Measurements from ENCODE around the gene EPHA3.

The EPHA3 gene

GRCh38 chr3:89362496-89362895 lies 255.1 kb downstream of the EPHA3 start:
- DNase-seq (ENCODE audit: low spot score), result no peak

- no peak for DNase-seq (ENCODE audit: low spot score)
Observed at GRCh38 chr3:89363171-89363570, 255.8 kb downstream of the EPHA3 start.

GRCh38 chr3:89364314-89364713 lies 256.9 kb downstream of the EPHA3 start:
- no peak for DNase-seq (ENCODE audit: low spot score)

GRCh38 chr3:89367166-89367565 lies 259.7 kb downstream of the EPHA3 start:
- no peak for DNase-seq (ENCODE audit: low spot score)

GRCh38 chr3:89368846-89369245 lies 261.4 kb downstream of the EPHA3 start:
- DNase-seq (ENCODE audit: low spot score), result no peak

- no peak for DNase-seq (ENCODE audit: low spot score)
Observed at GRCh38 chr3:89372456-89372855, 265.0 kb downstream of the EPHA3 start.

GRCh38 chr3:89373434-89373833 lies 266.0 kb downstream of the EPHA3 start:
- no peak for DNase-seq (ENCODE audit: low spot score)

- no peak for DNase-seq (ENCODE audit: low spot score)
Observed at GRCh38 chr3:89375451-89375850, 268.0 kb downstream of the EPHA3 start.

- no peak for DNase-seq (ENCODE audit: low spot score)
Observed at GRCh38 chr3:89380016-89380415, 272.6 kb downstream of the EPHA3 start.

GRCh38 chr3:89392991-89393390 lies 285.6 kb downstream of the EPHA3 start:
- DNase-seq (ENCODE audit: low spot score), result no peak

- peak; percentile 5 for DNase-seq (ENCODE audit: low spot score)
Observed at GRCh38 chr3:89395456-89395855, 288.0 kb downstream of the EPHA3 start.

- no peak for DNase-seq (ENCODE audit: low spot score)
Observed at GRCh38 chr3:89395996-89396395, 288.6 kb downstream of the EPHA3 start.

- DNase-seq (ENCODE audit: low spot score), result no peak
Observed at GRCh38 chr3:89402051-89402450, 294.6 kb downstream of the EPHA3 start.

- no peak for DNase-seq (ENCODE audit: low spot score)
Observed at GRCh38 chr3:89405176-89405575, 297.8 kb downstream of the EPHA3 start.

- DNase-seq (ENCODE audit: low spot score), result no peak
Observed at GRCh38 chr3:89405593-89405992, 298.2 kb downstream of the EPHA3 start.

- no peak for DNase-seq (ENCODE audit: low spot score)
Observed at GRCh38 chr3:89411201-89411600, 303.8 kb downstream of the EPHA3 start.

GRCh38 chr3:89414270-89414669 lies 306.8 kb downstream of the EPHA3 start:
- DNase-seq (ENCODE audit: low spot score), result no peak

GRCh38 chr3:89419647-89420241 lies 312.3 kb downstream of the EPHA3 start:
- no peak for DNase-seq (ENCODE audit: low spot score)

- DNase-seq (ENCODE audit: low spot score), result no peak
Observed at GRCh38 chr3:89426060-89426459, 318.6 kb downstream of the EPHA3 start.

GRCh38 chr3:89434621-89435380 lies 327.4 kb downstream of the EPHA3 start:
- DNase-seq (ENCODE audit: low spot score), result peak; percentile 31

GRCh38 chr3:89436846-89437245 lies 329.4 kb downstream of the EPHA3 start:
- DNase-seq (ENCODE audit: low spot score), result no peak

GRCh38 chr3:89440386-89440785 lies 333.0 kb downstream of the EPHA3 start:
- DNase-seq (ENCODE audit: low spot score), result no peak

- no peak for DNase-seq (ENCODE audit: low spot score)
Observed at GRCh38 chr3:89441141-89441540, 333.7 kb downstream of the EPHA3 start.

GRCh38 chr3:89446593-89446992 lies 339.2 kb downstream of the EPHA3 start:
- no peak for DNase-seq (ENCODE audit: low spot score)
